ENCODE results near the gene HSF2. TPM values are rescaled to one million over a fixed set of nuclear protein-coding genes. Genes with fewer than 3 reads are reported as not detected.

The HSF2 gene
- total RNA-seq, 2 donors from 2014 or later, result 4.0 to 5.8 TPM

DNA sequence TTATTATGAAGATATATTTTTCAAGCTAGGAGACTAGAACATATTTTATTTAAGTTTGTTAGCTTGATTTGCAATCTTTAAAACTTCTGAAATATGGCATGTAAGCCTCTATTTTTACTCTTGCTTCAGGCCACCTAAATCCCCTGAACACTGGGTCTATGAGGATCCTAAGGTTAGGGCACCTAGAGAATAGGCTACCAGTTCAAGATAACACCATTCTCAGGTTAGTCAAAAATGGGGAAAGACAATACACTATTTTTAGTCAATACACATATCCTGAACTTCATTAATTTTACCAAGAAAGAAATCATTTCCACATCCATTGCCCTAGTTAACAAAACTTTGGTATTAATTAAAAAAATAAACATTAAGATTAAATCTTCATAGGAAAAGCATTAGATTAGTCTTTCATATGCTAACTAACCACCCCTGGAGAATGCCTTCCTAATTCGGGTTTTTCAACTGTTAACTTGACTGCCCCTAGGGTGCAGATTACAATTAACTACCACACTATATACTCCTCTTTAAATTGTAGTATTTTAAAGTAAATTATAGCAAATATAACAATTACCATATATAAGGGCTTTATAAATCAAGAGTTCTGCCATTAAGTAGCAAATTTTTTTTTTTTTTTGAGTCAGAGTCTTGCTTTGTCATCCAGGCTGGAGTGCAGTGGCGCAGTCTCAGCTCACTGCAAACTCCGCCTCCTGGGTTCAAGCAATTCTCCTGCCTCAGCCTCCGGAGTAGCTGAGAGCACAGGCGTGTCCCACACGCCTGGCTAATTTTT is 6.7 kb upstream of the HSF2 start:
- DNase-seq, result no peak
- ATAC-seq, result no peak
- intact Hi-C loops (cut with DNase I, micrococcal nuclease), result no loop called here

DNA sequence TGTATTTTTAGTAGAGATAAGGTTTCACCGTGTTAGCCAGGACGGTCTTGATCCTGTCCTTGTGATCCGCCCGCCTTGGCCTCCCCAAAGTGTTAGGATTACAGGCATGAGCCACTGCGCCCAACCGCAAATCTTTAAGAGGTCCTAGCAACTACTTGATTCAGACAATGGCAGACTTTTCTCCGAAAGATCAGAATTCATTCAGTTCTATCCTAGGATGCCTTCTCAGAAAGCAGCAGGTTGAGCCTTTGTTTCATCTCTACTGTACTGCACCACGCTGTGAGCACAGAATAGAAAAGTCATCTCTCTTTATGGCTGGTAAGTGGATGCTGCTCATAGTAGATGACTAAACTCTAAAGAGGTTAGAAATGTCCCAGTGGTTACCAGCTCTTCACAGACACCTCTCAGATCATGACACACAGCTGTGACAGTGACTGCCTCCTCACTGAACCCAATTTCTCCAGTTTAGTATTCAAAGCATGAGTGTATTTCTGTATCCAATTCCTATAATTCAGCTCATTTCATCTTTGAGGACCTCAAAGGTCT is 6.0 kb upstream of the HSF2 start:
- DNase-seq, result no peak
- intact Hi-C loops (cut with DNase I, micrococcal nuclease), result no loop called here
- ATAC-seq, result no peak

DNA sequence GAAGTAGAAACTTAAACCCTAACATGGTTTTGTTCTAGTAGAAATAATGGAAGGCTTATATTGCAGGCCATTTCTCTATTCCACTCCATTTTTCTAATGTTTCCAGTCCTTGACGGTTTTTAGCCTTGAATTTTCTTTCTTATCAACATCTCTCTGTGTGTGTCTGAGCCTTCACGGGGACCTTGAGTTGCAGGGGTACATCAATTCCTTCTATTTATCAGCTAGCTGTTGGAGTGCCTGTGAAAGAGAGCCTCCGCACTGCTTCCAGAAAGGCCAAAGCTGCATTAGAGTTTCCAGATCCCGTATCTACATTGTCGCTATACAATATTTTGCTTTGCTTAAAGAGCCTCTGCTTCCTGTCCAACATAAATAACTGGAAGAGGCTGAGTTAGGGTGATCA is 5.4 kb upstream of the HSF2 start:
- no peak for DNase-seq
- ATAC-seq, result no peak
- intact Hi-C loops (cut with DNase I, micrococcal nuclease), result no loop called here

DNA sequence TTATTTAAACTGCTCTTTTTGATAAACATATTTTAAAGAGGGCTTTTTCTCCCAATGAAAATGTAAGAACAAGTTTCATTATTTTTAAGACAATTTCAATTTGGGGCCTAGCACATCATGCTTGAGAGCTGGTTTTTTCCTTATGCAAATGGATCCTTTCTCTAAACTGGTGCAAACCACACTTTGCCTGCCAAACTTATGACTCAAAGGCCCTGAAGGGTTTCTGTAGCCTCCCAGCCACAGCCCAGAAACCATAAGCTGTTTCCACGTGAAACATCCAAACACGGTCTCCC is 451 bp upstream of the HSF2 start:
- ATAC-seq, result no peak
- no peak for DNase-seq
- intact Hi-C loops (cut with DNase I, micrococcal nuclease), result loop anchor here in 1 of 2 donors (5.0 kb wide), 1 partner anchor 73 kb away; the partner anchor contains the start of gene SERINC1

DNA sequence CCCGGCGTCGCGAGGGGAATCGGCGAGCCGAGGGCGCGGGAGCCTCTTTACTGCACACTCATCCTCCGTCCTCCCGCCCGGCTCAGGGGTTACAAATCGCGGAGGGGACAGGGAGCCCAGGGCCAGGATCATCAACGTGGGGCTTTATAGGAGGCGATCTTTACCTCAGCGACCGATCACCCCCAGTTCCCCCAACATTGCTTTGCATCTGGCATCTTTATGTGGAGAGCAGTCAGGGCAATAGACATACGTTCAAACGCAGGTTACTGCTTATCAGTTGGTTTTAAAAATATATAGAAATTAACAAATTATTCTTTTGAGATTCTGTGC is 634 bp downstream of the HSF2 start:
- intact Hi-C loops (cut with DNase I, micrococcal nuclease), result no loop called here
- no peak for DNase-seq
- no peak for ATAC-seq

DNA sequence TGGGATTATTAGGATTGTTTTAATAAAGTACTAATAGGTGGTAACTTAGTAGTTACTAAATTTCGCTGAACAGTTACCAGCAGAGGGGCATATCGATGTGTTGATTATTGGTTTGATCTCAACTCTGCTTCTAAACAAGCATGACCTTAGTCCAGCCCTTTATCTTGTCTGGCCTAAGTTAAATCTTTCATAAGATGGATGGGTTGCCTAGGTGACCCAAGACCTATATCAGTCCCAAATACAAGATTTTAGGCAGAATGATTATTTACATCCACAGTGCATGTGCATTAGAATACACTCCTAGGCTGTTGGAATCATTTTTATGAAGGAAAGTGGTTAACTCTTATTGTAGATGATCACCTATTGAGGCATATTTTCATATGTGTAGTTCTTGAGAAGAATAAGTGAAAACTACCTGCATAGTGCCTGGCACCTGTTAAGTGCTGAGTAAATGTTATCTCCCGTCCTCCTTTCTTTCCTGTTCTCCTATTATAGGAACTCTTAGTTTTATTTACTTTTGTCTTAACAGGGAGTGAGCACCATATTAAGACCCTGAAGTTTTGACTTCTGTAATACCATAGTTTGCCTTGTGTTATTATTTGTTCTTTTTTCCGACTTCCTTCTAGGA is 1.1 kb downstream of the HSF2 start:
- DNase-seq, result no peak
- no peak for ATAC-seq
- intact Hi-C loops (cut with DNase I, micrococcal nuclease), result no loop called here

DNA sequence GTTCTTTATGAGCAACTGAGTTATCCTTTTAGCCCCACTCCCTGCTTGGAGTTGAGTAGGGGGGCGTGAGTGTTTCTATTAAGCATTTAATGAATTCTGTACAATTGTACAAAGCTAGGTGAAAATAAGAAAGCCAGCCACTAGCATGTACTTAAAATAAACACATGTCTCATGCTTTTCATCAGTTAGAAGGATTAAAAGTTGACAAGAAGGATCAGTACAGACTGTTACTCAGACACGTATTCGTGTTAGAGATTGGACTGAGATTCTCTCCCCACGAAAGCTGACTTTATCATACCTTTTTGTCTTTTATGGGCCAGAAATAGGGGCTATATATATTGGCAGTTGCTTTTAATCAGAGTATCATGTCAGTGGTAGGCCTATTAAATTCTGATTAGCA is 1.7 kb downstream of the HSF2 start:
- intact Hi-C loops (cut with DNase I, micrococcal nuclease), result no loop called here
- ATAC-seq (no peak), DNase-seq (no peak)

DNA sequence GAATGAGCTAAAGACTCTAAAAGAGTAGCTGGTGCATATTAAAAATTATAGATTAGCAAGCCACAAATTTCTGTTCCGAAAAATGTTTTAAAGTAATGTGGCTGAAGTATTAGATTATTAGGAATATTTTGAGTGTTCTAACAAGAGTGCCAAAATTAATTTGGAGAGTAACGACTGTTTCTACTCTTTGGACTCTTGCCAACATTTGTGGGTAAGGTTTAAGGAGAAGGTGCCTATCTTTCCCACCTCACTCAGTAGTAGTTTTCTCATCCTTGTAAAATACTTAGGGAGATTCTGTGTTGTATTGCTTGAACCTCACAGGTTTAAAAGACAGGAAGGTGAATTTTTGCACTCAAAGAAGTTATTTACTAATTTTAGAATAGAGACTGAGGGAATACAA is 5.0 kb downstream of the HSF2 start:
- intact Hi-C loops (cut with DNase I, micrococcal nuclease), result no loop called here
- no peak for ATAC-seq
- DNase-seq, result no peak

DNA sequence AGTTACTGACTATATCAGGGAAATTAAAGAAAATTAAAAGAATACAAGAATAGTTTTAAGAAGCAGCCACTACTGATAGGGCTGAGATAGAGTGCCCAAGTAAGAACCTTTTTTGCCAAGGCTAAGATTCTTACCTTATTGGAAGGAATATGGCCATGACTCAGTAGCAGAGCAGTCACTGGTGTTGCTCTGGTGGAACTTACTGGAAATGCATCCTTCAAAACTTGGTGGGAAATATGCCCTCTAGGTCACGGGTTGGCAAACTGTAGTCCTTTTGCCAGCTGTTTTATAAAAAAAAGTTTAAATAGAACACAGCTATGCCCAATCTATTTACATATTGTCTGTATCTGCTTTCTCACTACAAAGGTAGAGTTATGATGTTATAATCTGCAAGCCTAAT is 6.0 kb downstream of the HSF2 start:
- DNase-seq, result no peak
- intact Hi-C loops (cut with DNase I, micrococcal nuclease), result no loop called here
- no peak for ATAC-seq

DNA sequence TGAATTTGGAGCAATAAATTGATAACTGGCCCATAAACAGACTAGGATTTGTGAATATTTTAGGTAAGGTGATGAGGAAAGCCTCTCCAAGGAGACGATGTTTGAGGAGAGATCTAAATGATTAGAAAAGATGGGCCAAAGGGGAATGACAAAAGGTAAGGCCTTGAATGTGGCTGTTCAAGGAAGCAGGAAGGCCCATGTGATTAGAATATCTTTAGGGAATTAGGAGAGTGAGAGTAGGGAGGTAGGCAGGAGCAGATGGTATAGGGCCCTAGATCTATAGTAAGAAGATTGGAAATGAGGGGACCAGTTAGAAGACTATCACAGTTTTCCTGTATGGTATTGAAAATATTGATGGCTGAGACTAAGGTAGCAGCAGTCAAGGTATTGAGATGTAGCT is 6.7 kb downstream of the HSF2 start:
- intact Hi-C loops (cut with DNase I, micrococcal nuclease), result no loop called here

DNA sequence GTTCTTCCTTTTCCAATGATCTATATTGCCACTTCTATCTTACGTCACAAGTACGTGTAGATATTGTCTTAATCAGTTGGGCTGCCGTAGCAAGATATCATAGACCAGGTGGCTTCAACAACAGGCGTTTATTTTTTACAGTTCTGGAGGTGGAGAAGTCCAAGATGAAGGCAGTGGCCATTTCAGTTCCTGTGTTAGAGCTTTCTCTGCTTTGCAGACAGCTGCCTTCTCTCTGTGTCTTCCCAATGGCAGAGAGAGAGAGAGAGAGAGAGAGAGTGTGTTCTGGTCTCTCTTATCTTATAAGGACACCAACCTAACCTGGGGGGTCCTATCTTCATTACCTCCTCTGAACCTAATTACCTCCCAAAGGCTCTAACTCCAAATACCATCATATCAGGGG is 8.3 kb downstream of the HSF2 start:
- intact Hi-C loops (cut with DNase I, micrococcal nuclease), result no loop called here
- ATAC-seq (no peak), DNase-seq (no peak)

More for the DNA sequence above, 6.7 kb downstream of the HSF2 start:
- no peak for DNase-seq
- no peak for ATAC-seq

DNA sequence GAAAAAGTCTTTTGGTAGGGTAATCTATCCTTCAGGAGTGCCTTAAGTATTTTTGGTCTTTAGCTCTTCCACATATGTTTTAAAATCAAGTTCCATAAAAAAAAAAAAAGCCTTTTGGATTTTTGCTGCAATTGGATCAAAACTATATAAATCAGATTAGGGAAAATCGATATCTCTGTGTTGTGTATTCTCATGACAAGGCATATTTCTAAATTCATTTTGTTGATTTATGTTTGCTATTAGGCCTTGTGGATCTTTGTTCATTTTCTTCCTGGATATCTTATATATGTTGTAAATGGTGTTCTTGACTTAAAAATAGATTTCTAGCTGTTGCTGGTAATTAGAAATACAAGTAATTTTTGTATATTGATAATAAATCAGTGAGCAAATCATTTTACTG is 8.8 kb downstream of the HSF2 start:
- DNase-seq, result no peak
- no peak for ATAC-seq
- intact Hi-C loops (cut with DNase I, micrococcal nuclease), result no loop called here

DNA sequence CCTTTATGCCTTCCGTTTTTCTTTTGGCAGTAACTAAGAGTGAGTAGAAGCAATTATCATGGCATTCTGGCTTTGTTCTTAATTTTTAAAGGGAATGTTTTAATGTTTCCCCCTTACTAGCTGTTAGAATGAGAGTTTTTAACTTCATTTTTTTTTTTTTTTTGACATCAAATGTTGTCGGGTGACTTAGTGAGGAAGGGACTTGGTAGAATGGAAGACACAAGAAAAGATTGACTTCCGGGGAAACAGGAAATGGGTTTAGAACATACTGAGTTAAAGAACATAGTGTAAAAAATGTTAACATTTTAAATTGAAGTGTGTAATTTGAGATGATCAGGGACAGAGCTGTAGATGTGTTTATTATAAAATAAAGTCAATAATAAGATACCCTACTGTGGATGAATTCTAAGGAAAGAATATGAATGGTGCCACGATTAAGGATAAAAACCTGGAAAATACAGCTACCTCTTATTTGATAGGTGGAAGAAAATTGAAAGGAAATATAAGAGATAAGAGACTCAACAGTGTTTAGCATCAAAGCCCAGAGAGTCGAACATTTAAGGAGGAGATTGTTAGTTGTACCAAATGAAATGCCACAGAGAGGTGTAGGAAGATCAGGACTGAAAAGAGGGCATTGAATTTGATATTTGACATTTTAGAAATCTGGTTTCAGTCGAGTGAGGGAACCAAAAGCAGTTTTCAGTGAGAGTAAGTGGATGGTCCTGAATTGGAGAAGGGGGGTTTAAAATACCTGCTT is 9.4 kb downstream of the HSF2 start:
- no peak for ATAC-seq
- no peak for DNase-seq
- intact Hi-C loops (cut with DNase I, micrococcal nuclease), result no loop called here

DNA sequence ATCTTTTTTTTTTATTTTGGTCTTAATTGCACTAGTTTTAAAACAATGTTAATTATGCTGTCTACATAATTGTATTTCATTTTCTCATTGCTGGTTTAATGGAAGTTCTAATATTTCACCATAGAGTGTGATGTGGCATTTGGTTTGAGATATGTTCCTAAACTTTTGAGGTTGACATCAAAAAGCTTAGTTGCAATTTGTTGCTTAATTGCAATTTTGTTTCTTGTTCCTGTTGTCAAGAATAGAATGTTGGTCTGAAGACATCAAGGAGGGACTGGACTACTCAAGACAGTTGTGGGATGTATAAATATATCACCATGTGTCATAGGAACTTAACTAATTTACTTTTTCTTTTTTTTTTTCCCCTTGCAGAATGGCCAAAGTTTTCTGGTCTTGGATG is 12.5 kb downstream of the HSF2 start:
- intact Hi-C loops (cut with DNase I, micrococcal nuclease), result no loop called here
- no peak for ATAC-seq
- no peak for DNase-seq

DNA sequence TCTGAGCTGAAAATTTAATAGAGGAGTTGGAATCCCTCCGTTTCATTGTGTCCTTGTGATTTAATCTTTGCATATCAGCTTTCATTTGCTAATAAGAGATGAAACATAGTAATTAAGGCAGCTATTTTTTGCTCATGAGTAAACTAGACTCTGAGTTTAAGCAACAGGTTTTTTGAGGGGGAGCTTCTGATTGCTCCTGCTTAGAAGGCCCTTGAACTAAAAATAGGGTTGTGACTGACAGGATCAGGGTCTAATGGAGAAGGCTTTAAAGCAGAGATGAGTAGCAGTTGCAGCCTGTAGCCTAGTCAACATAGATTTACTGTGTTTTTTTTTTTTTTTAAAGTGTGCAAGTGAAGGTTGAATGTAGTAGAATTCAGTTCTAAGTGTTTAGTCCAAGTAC is 17.4 kb downstream of the HSF2 start:
- ATAC-seq (no peak), DNase-seq (no peak)
- intact Hi-C loops (cut with DNase I, micrococcal nuclease), result no loop called here

DNA sequence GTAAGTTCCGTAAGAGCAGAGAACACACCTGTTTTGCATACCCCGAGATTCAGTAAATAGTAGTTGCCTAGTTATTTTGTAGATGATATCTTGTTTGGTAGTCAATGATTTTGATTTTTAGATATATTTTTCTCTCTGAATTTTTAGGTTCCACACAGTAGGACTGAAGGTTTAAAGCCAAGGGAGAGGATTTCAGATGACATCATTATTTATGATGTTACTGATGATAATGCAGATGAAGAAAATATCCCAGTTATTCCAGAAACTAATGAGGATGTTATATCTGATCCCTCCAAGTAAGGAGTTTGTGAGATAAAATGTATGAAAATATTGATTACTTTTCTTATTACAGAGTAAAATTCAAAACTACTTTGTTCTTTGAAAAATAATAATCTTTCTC is 22.6 kb downstream of the HSF2 start:
- ATAC-seq, result no peak
- DNase-seq, result no peak
- intact Hi-C loops (cut with DNase I, micrococcal nuclease), result no loop called here

DNA sequence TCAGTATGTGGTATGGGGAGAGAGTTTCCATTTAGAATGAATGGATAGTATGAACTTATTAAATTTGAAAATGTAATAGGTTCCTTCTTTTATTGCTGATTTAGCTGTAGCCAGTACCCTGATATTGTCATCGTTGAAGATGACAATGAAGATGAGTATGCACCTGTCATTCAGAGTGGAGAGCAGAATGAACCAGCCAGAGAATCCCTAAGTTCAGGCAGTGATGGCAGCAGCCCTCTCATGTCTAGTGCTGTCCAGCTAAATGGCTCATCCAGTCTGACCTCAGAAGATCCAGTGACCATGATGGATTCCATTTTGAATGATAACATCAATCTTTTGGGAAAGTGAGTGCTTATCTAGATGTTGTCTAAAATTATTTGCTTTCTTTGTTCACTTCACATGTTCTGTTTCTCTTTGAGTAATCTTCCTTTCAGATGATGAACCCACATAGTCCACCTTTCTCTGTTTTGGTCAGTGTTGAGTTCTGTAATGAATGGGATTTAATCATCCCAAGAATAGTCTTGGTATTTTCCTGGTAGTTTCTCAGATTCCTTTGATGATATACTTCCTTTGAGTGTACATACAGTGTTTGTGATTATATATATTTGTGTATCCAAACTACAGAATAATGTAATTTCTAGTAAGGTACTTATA is 23.3 kb downstream of the HSF2 start:
- intact Hi-C loops (cut with DNase I, micrococcal nuclease), result no loop called here
- DNase-seq (no peak), ATAC-seq (no peak)

DNA sequence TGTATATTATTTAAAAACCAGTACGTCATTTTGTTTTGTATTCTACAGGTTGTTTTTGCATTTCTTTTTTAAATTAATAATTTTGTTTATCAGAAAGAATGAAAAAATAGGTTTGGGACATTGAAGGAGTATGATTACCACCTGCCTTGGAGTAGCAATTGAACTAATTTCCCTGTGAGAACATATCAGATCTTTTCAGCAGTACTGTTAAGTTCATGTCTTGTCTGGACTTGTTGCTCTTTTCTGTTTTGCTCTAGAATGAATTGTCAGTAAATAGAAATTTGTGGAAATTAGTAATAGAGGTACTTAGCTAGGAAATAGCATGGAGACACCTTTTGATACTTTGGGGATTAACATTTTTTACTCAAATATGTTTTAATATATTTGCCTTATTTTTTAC is 24.3 kb downstream of the HSF2 start:
- ATAC-seq (no peak), DNase-seq (no peak)
- intact Hi-C loops (cut with DNase I, micrococcal nuclease), result no loop called here

DNA sequence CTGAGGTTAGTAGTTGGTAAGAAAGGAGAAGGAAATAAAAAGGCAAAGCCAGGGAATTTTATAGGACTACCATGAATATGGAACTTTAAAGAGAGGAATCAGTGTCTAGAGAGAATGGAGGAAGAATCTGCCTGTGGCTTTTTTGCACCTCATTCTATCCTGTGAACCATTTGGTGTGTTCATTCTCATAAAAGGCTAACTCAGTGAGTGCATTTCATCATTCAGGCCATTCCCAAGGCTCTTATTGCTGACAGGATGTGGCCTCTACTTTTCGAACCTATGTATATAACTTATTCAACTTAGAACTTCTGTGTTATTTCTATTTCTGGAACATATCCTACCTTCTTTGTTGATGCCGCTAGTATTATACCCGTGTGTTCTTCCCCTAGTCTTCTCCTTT is 27.1 kb downstream of the HSF2 start:
- DNase-seq (no peak), ATAC-seq (no peak)
- intact Hi-C loops (cut with DNase I, micrococcal nuclease), result no loop called here

DNA sequence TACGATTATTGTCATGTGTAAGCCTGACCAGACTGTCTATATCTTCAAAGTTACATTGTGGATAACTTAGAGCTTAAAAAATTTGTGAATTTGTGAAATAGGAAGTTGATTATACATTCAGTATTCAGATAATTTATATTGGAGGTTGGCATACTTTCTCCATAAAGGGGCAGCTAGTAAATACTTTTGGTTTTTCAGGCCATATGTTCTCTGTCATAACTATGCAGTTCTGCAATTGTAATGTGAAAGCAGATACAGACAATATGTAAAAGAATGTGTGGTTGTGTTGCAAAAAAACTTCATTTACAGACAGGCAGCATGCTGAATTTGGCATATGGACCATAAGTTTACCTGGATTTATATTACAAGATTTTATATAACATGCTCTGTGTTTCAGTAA is 29.3 kb downstream of the HSF2 start:
- DNase-seq (no peak), ATAC-seq (no peak)
- intact Hi-C loops (cut with DNase I, micrococcal nuclease), result no loop called here
